Gastrocnemius medialis (tissue), 4 donors: ENCODE data around the gene FKBP1B.

Experiments
- CTCF ChIP-seq, 5 experiments: fragments of 450-650 bp in 3 of 5; fragments of 200-600 bp in 2 of 5; sonication (generic) in 2 of 5; IDR thresholded peaks in 4 of 5; conservative IDR thresholded peaks in 1 of 5; 1 replicate in 4 of 5; 2 replicates in 1 of 5; pipeline ENCODE4 v1.5.1; 2016 to 2019; ENCODE audit warnings: antibody characterized with exemption in 5 of 5, mild to moderate bottlenecking in 3 of 5, moderate library complexity in 3 of 5
- POLR2A ChIP-seq, 2 donors: fragments of 450-650 bp; IDR thresholded peaks; one replicate each; pipeline ENCODE4 v1.6.1; 2017; ENCODE audit warnings: antibody characterized with exemption in 2 of 2, mild to moderate bottlenecking in 2 of 2, moderate library complexity in 2 of 2

DNA sequence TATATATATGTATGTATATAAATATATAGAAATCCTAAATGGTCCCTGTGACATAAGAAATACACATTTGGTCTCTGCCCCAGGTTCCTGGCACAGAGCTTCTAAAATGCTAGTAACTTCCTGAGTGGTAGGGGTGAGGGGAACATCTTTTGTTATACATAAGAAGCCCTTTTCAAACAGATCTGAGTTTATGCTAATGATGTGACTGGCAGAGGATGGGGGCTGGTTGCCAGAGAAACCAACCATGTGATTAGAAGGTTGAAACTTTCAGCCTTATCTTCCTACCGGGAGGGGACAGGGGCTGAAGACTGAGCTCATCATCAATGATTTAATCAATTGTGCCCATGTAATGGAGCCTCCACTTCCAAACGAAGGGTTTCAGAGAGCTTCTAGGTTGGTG is 23.3 kb upstream of the FKBP1B start:
- TF ChIP-seq POLR2A (IDR thresholded peaks at IDR 0.05), result no peak
- no peak for TF ChIP-seq CTCF (IDR thresholded peaks at IDR 0.05 in 4 of 5, conservative IDR thresholded peaks at IDR 0.05 in 1 of 5)
